GM12891 (cell line): ENCODE results near the gene GPC6.

ENCODE experiments used
- DNase-seq: peaks from one replicate; pipeline ENCODE4 v3.0.0; 2011; ENCODE audit warnings: low spot score; ENCODE audit not compliant: insufficient read length
- FAIRE-seq: peaks from 2 replicates; lab custom pipeline; 2011; peaks lifted over from hg19 to GRCh38; lab: Jason Lieb, UNC
- PAX5 ChIP-seq: IDR thresholded peaks from 2 replicates; pipeline ENCODE4 v1.6.1; 2011; ENCODE audit warnings: low read length, moderate library complexity, mild to moderate bottlenecking; ENCODE audit not compliant: insufficient read depth, severe bottlenecking
- POLR2A ChIP-seq: IDR thresholded peaks from 2 replicates; pipeline ENCODE4 v1.6.1; 2011; ENCODE audit warnings: low read depth, low read length, control low read depth
- POLR2AphosphoS5 ChIP-seq: IDR thresholded peaks from 2 replicates; pipeline ENCODE4 v1.6.1; 2011; ENCODE audit warnings: low read depth, low read length, control low read depth
- POU2F2 ChIP-seq: IDR thresholded peaks from 2 replicates; pipeline ENCODE4 v1.6.1; 2011; ENCODE audit warnings: low read depth, mild to moderate bottlenecking, control low read depth, low read length, moderate library complexity
- SPI1 ChIP-seq: IDR thresholded peaks from 2 replicates; pipeline ENCODE4 v1.6.1; 2011; ENCODE audit warnings: low read depth, low read length, control low read depth
- TAF1 ChIP-seq: IDR thresholded peaks from 2 replicates; pipeline ENCODE4 v1.6.1; 2011; ENCODE audit warnings: low read depth, low read length, control low read depth

GPC6 gene

GRCh38 chr13:93777504-93777903 lies 550.9 kb downstream of the GPC6 start:
- FAIRE-seq (no peak), DNase-seq (no peak)
- no peak for TF ChIP-seq POLR2AphosphoS5
- TF ChIP-seq SPI1, result no peak
- no peak for TF ChIP-seq POLR2A
- TF ChIP-seq TAF1, result no peak
- TF ChIP-seq PAX5, result no peak
- no peak for TF ChIP-seq POU2F2

GRCh38 chr13:93778548-93778947 lies 551.9 kb downstream of the GPC6 start:
- TF ChIP-seq SPI1, result no peak
- no peak for TF ChIP-seq PAX5
- no peak for TF ChIP-seq POU2F2
- no peak for TF ChIP-seq TAF1
- no peak for DNase-seq
- FAIRE-seq, result no peak

- no peak for TF ChIP-seq SPI1
- no peak for TF ChIP-seq PAX5
- TF ChIP-seq TAF1, result no peak
- no peak for TF ChIP-seq POLR2AphosphoS5
- TF ChIP-seq POU2F2, result no peak
- no peak for TF ChIP-seq POLR2A
- FAIRE-seq (no peak), DNase-seq (no peak)
These were observed 557.6 kb downstream of the GPC6 start for GRCh38 chr13:93784191-93784590.

GRCh38 chr13:93786846-93787489 lies 560.4 kb downstream of the GPC6 start:
- TF ChIP-seq TAF1 (no peak), POU2F2 (no peak), SPI1 (no peak), POLR2AphosphoS5 (no peak), POLR2A (no peak), PAX5 (no peak)
- no peak for FAIRE-seq
- no peak for DNase-seq

- no peak for TF ChIP-seq PAX5
- FAIRE-seq, result no peak
- DNase-seq, result no peak
These were observed 561.8 kb downstream of the GPC6 start for GRCh38 chr13:93788456-93788855.

- TF ChIP-seq SPI1 (no peak), POLR2A (no peak), TAF1 (no peak), POLR2AphosphoS5 (no peak), POU2F2 (no peak), PAX5 (no peak)
- FAIRE-seq (no peak), DNase-seq (no peak)
These were observed 562.5 kb downstream of the GPC6 start for GRCh38 chr13:93789058-93789457.

GRCh38 chr13:93794197-93794885 lies 567.7 kb downstream of the GPC6 start:
- FAIRE-seq (peak; percentile 45), DNase-seq (peak; percentile 3)
- TF ChIP-seq TAF1, result no peak
- peak; percentile 56 for TF ChIP-seq SPI1
- no peak for TF ChIP-seq POLR2AphosphoS5
- no peak for TF ChIP-seq POLR2A
- TF ChIP-seq PAX5, result no peak
- TF ChIP-seq POU2F2, result peak; percentile 96

GRCh38 chr13:93797463-93797862 lies 570.9 kb downstream of the GPC6 start:
- FAIRE-seq (peak; percentile 35), DNase-seq (no peak)
- TF ChIP-seq SPI1 (peak; percentile 84), TAF1 (no peak), PAX5 (no peak), POLR2A (no peak)

- TF ChIP-seq POU2F2 (no peak), POLR2A (no peak), PAX5 (no peak), TAF1 (no peak), POLR2AphosphoS5 (no peak), SPI1 (no peak)
- no peak for DNase-seq
- no peak for FAIRE-seq
These were observed 573.7 kb downstream of the GPC6 start for GRCh38 chr13:93800342-93800741.

- no peak for TF ChIP-seq TAF1
- no peak for TF ChIP-seq POU2F2
- TF ChIP-seq SPI1, result no peak
- TF ChIP-seq POLR2AphosphoS5, result no peak
- TF ChIP-seq POLR2A, result no peak
- no peak for TF ChIP-seq PAX5
- FAIRE-seq (no peak), DNase-seq (no peak)
These were observed 579.1 kb downstream of the GPC6 start for GRCh38 chr13:93805736-93806135.

GRCh38 chr13:93806861-93807260 lies 580.3 kb downstream of the GPC6 start:
- DNase-seq (no peak), FAIRE-seq (no peak)
- TF ChIP-seq SPI1 (no peak), PAX5 (no peak), TAF1 (no peak), POLR2A (no peak), POU2F2 (no peak), POLR2AphosphoS5 (no peak)
